ENCODE data around the gene ALPG.
"Not testable (repeated sequence)": the region's sequence is repeated elsewhere in the genome, so short reads cannot be mapped to it uniquely, and the experiment has no call there.

DNA sequence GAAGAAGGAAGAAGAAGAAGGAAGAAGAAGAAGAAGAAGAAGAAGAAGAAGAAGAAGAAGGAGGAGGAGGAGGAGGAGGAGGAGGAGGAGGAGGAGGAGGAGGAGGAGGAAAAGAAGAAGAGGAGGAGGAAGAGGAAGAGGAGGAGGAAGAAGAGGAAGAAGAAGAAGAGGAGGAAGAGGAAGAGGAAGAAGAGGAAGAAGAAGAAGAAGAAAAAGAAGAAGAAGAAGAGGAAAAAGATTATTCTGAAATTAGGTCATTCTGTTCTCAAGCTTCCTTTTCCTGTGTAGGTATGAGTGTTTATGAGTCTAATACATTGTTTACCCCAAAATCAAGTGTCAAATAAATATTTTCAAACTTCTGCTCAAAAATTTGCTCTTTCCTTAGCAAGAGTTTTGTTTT is 21.6 kb upstream of the ALPG start:
- TF ChIP-seq, protein P1, sequence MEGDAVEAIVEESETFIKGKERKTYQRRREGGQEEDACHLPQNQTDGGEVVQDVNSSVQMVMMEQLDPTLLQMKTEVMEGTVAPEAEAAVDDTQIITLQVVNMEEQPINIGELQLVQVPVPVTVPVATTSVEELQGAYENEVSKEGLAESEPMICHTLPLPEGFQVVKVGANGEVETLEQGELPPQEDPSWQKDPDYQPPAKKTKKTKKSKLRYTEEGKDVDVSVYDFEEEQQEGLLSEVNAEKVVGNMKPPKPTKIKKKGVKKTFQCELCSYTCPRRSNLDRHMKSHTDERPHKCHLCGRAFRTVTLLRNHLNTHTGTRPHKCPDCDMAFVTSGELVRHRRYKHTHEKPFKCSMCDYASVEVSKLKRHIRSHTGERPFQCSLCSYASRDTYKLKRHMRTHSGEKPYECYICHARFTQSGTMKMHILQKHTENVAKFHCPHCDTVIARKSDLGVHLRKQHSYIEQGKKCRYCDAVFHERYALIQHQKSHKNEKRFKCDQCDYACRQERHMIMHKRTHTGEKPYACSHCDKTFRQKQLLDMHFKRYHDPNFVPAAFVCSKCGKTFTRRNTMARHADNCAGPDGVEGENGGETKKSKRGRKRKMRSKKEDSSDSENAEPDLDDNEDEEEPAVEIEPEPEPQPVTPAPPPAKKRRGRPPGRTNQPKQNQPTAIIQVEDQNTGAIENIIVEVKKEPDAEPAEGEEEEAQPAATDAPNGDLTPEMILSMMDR (IDR thresholded peaks at IDR 0.05; ENCODE audit: low read depth, low read length, missing input control): not testable (repeated sequence)
- TF ChIP-seq RAD21 (IDR thresholded peaks at IDR 0.05); YY1 (IDR thresholded peaks at IDR 0.05); ZBTB33 (IDR thresholded peaks at IDR 0.05); TAF1 (conservative IDR thresholded peaks at IDR 0.05); EGR1 (IDR thresholded peaks at IDR 0.05; ENCODE audit: low read depth in 2 of 2); JUND (IDR thresholded peaks at IDR 0.05); GABPA (IDR thresholded peaks at IDR 0.05 in 1 of 2, conservative IDR thresholded peaks at IDR 0.05 in 1 of 2); HNF4A (conservative IDR thresholded peaks at IDR 0.05): not testable (repeated sequence)
- TF ChIP-seq, protein P2, sequence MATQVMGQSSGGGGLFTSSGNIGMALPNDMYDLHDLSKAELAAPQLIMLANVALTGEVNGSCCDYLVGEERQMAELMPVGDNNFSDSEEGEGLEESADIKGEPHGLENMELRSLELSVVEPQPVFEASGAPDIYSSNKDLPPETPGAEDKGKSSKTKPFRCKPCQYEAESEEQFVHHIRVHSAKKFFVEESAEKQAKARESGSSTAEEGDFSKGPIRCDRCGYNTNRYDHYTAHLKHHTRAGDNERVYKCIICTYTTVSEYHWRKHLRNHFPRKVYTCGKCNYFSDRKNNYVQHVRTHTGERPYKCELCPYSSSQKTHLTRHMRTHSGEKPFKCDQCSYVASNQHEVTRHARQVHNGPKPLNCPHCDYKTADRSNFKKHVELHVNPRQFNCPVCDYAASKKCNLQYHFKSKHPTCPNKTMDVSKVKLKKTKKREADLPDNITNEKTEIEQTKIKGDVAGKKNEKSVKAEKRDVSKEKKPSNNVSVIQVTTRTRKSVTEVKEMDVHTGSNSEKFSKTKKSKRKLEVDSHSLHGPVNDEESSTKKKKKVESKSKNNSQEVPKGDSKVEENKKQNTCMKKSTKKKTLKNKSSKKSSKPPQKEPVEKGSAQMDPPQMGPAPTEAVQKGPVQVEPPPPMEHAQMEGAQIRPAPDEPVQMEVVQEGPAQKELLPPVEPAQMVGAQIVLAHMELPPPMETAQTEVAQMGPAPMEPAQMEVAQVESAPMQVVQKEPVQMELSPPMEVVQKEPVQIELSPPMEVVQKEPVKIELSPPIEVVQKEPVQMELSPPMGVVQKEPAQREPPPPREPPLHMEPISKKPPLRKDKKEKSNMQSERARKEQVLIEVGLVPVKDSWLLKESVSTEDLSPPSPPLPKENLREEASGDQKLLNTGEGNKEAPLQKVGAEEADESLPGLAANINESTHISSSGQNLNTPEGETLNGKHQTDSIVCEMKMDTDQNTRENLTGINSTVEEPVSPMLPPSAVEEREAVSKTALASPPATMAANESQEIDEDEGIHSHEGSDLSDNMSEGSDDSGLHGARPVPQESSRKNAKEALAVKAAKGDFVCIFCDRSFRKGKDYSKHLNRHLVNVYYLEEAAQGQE (IDR thresholded peaks at IDR 0.05): not testable (repeated sequence)
- TF ChIP-seq, protein P3, sequence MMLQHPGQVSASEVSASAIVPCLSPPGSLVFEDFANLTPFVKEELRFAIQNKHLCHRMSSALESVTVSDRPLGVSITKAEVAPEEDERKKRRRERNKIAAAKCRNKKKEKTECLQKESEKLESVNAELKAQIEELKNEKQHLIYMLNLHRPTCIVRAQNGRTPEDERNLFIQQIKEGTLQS (IDR thresholded peaks at IDR 0.05): not testable (repeated sequence)
- TF ChIP-seq, protein P4, sequence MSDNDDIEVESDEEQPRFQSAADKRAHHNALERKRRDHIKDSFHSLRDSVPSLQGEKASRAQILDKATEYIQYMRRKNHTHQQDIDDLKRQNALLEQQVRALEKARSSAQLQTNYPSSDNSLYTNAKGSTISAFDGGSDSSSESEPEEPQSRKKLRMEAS (IDR thresholded peaks at IDR 0.05): not testable (repeated sequence)

All from liver (tissue), 3 donors.